Keratinocyte (primary cell): ENCODE measurements around the gene TSHZ2. TPM values are rescaled to one million over a fixed set of nuclear protein-coding genes. Genes with fewer than 3 reads are reported as not detected.

Experiments
- DNase-seq: peaks from one replicate; pipeline ENCODE4 v3.0.0-alpha.2; 2011; ENCODE audit warnings: low read depth, missing footprints, low spot score
- FAIRE-seq: peaks from 2 replicates; lab custom pipeline; 2011; peaks lifted over from hg19 to GRCh38; lab: Jason Lieb, UNC
- H2AFZ ChIP-seq: 2 replicates; pipeline ENCODE4 v1.6.0; 2012; ENCODE audit warnings: low read length, control low read depth, inconsistent platforms; ENCODE audit not compliant: control insufficient read depth
- H3K27ac ChIP-seq: 2 replicates; pipeline ENCODE4 v1.5.1; 2011; ENCODE audit warnings: low read length; ENCODE audit not compliant: control insufficient read depth, insufficient read depth
- H3K27me3 ChIP-seq: 3 replicates; pipeline ENCODE4 v1.6.0; 2011; ENCODE audit warnings: low read length; ENCODE audit not compliant: control insufficient read depth, insufficient read depth; ENCODE audit errors: extremely low read depth
- H3K36me3 ChIP-seq, 2 experiments: 2 replicates in 1 of 2; 3 replicates in 1 of 2; pipeline ENCODE4 v1.5.1; 2011; ENCODE audit warnings: low read length in 2 of 2, mild to moderate bottlenecking in 1 of 2; ENCODE audit not compliant: control insufficient read depth in 2 of 2, insufficient read depth in 2 of 2; ENCODE audit errors: extremely low read depth in 1 of 2
- H3K4me1 ChIP-seq: 3 replicates; pipeline ENCODE4 v1.5.1; 2011; ENCODE audit warnings: low read length; ENCODE audit not compliant: control insufficient read depth, insufficient read depth; ENCODE audit errors: extremely low read depth
- H3K4me2 ChIP-seq: 3 replicates; pipeline ENCODE4 v1.6.0; 2011; ENCODE audit warnings: low read depth, low read length; ENCODE audit not compliant: control insufficient read depth, insufficient read depth; ENCODE audit errors: extremely low read depth
- H3K4me3 ChIP-seq, 3 experiments: fragments of 200-600 bp in 1 of 3; sonication (generic) in 1 of 3; 2 replicates in 2 of 3; 3 replicates in 1 of 3; pipeline ENCODE4 v1.5.1; 2011 to 2016; ENCODE audit warnings: low read length in 3 of 3, mild to moderate bottlenecking in 3 of 3, control low read depth in 2 of 3, inconsistent platforms in 1 of 3, low read depth in 1 of 3, mixed read lengths in 1 of 3, mixed run types in 1 of 3, moderate library complexity in 1 of 3; ENCODE audit not compliant: control insufficient read depth in 2 of 3, insufficient read depth in 2 of 3; ENCODE audit errors: extremely low read depth in 1 of 3
- H3K79me2 ChIP-seq: 2 replicates; pipeline ENCODE4 v1.6.0; 2012; ENCODE audit warnings: low read length; ENCODE audit not compliant: control insufficient read depth, insufficient read depth
- H3K9ac ChIP-seq: 3 replicates; pipeline ENCODE4 v1.6.0; 2011; ENCODE audit warnings: low read length; ENCODE audit not compliant: control insufficient read depth, insufficient read depth; ENCODE audit errors: extremely low read depth
- H3K9me1 ChIP-seq: 3 replicates; pipeline ENCODE4 v1.6.0; 2011; ENCODE audit warnings: low read length; ENCODE audit not compliant: control insufficient read depth, insufficient read depth; ENCODE audit errors: extremely low read depth
- H3K9me3 ChIP-seq: 2 replicates; pipeline ENCODE4 v1.5.1; 2012; ENCODE audit warnings: low read depth, low read length; ENCODE audit not compliant: control insufficient read depth
- H4K20me1 ChIP-seq: 3 replicates; pipeline ENCODE4 v1.6.0; 2011; ENCODE audit warnings: low read length; ENCODE audit not compliant: control insufficient read depth, insufficient read depth; ENCODE audit errors: extremely low read depth
- EZH2 ChIP-seq: IDR thresholded peaks from one replicate; pipeline ENCODE4 v1.6.1; 2012; ENCODE audit warnings: inconsistent platforms, mild to moderate bottlenecking, low read length, moderate library complexity
- dilution Hi-C: fragments of 300-500 bp; cut with MboI; formaldehyde crosslinking; loops from one replicate; pipeline ENCODE4 v1.7.0; 2020; ENCODE audit warnings: low sequenced_read_pairs; ENCODE audit not compliant: extremely low pct_ligation_motif_present
- polyA plus RNA-seq, 5 experiments: library from polyadenylated mRNA; depleted of rRNA in 3 of 5; stranded (reverse) in 3 of 5; stranded (forward) in 1 of 5; unstranded in 1 of 5; fragments of >200 nt; gene quantifications; 1 replicate in 1 of 5; 2 replicates in 3 of 5; 3 replicates in 1 of 5; pipeline versions ENCODE4 v1.2.1 to v1.2.3, GENCODE V29; 2011 to 2012; ENCODE audit warnings: missing spikeins in 2 of 5, low read depth in 1 of 5, low replicate concordance in 1 of 5
- TF ChIP-seq, protein P1 (sequence below), 3 experiments: IDR thresholded peaks in 1 of 3; conservative IDR thresholded peaks in 1 of 3; optimal IDR thresholded peaks in 1 of 3; 2 replicates in 2 of 3; 3 replicates in 1 of 3; pipeline versions ENCODE3 to v1.5.1; 2011; ENCODE audit warnings: low read length in 3 of 3, mild to moderate bottlenecking in 3 of 3, moderate library complexity in 2 of 3, control low read depth in 1 of 3, inconsistent platforms in 1 of 3; ENCODE audit not compliant: insufficient read depth in 2 of 3; ENCODE audit errors: extremely low read depth in 1 of 3

TSHZ2 gene
- polyA plus RNA-seq, 1 donor (not counting 4 experiments of a cell fraction or from before 2014, with no cell fraction given) = 1.1 TPM

- DNase-seq = no peak
- Histone ChIP-seq H3K36me3 (no peaks in the 10 kb centered on the region), H3K4me3 (no peak overlapping the region), H2AFZ (no peak overlapping the region), H3K27ac (no peak overlapping the region), H3K79me2 (no peaks in the 10 kb centered on the region), H3K9me3 (no peaks in the 10 kb centered on the region), H3K9ac (no peak overlapping the region), H3K27me3 (no peaks in the 10 kb centered on the region), H4K20me1 (no peaks in the 10 kb centered on the region), H3K9me1 (no peaks in the 10 kb centered on the region), H3K4me1 (peaks cover 5% of the 10 kb centered on the region), H3K4me2 (no peak overlapping the region)
- dilution Hi-C loops = no loop called here
- TF ChIP-seq EZH2 = no peak
- TF ChIP-seq, protein P1, sequence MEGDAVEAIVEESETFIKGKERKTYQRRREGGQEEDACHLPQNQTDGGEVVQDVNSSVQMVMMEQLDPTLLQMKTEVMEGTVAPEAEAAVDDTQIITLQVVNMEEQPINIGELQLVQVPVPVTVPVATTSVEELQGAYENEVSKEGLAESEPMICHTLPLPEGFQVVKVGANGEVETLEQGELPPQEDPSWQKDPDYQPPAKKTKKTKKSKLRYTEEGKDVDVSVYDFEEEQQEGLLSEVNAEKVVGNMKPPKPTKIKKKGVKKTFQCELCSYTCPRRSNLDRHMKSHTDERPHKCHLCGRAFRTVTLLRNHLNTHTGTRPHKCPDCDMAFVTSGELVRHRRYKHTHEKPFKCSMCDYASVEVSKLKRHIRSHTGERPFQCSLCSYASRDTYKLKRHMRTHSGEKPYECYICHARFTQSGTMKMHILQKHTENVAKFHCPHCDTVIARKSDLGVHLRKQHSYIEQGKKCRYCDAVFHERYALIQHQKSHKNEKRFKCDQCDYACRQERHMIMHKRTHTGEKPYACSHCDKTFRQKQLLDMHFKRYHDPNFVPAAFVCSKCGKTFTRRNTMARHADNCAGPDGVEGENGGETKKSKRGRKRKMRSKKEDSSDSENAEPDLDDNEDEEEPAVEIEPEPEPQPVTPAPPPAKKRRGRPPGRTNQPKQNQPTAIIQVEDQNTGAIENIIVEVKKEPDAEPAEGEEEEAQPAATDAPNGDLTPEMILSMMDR (optimal IDR thresholded peaks at IDR 0.05 in 1 of 3, IDR thresholded peaks at IDR 0.05 in 1 of 3, conservative IDR thresholded peaks at IDR 0.05 in 1 of 3; ENCODE audit: extremely low read depth in 1 of 3, insufficient read depth in 2 of 3, low read length in 3 of 3) = no peak
- FAIRE-seq = no peak
These were observed 48.2 kb downstream of the TSHZ2 start for GRCh38 chr20:53020376-53020775.

DNA sequence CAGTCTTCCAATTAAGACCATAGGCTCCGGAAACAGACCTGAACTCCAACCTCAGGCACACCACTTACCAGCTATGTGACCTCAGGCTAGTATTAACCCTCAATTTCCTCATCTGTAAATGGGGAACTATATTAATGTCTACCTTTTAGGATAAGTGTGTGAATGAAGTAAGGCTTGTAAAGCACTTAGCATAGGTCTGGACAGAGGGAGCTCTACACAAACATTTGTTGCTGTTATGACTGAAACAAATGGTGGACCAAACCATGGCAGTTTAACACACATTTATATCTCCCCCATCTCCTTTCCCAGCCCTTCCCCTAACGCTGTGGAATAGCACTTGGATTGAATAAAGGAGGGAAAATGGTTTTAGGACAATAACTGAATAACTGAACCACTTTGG, 48.7 kb downstream of the TSHZ2 start:
- no peak for DNase-seq
- Histone ChIP-seq H3K4me1 (peaks cover 5% of the 10 kb centered on the region), H4K20me1 (no peaks in the 10 kb centered on the region), H3K4me3 (no peak overlapping the region), H3K9me3 (no peaks in the 10 kb centered on the region), H3K79me2 (no peaks in the 10 kb centered on the region), H3K9ac (no peak overlapping the region), H3K4me2 (no peak overlapping the region), H2AFZ (no peak overlapping the region), H3K27me3 (no peaks in the 10 kb centered on the region), H3K27ac (no peak overlapping the region), H3K36me3 (no peaks in the 10 kb centered on the region), H3K9me1 (no peaks in the 10 kb centered on the region)
- FAIRE-seq = no peak
- TF ChIP-seq, protein P1 (optimal IDR thresholded peaks at IDR 0.05 in 1 of 3, IDR thresholded peaks at IDR 0.05 in 1 of 3, conservative IDR thresholded peaks at IDR 0.05 in 1 of 3; ENCODE audit: extremely low read depth in 1 of 3, insufficient read depth in 2 of 3, low read length in 3 of 3) = no peak
- dilution Hi-C loops = no loop called here
